ENCODE data around the gene STXBP6. TPM values are rescaled to one million over a fixed set of nuclear protein-coding genes. Genes with fewer than 3 reads are reported as not detected.

Gene STXBP6
- total and polyA plus RNA-seq, 10 of the 15 experiments (the other 5 are each of a cell fraction or from before 2014, with no cell fraction given), result 1.2 to 47.3 (median 1.9) TPM

- BruUV-seq (replicated peaks), result no TSS peak
- FAIRE-seq, result no peak
- Histone ChIP-seq H3K79me2 (ENCODE audit: control insufficient read depth, insufficient read depth, low read length) (no peaks in the 10 kb centered on the region), H3K4me1 (ENCODE audit: control insufficient read depth, insufficient read depth, low read length) (no peaks in the 10 kb centered on the region), H2AFZ (ENCODE audit: control insufficient read depth, low read depth, low read length) (no peak overlapping the region), H3K9me3 (replicated peaks; ENCODE audit: control insufficient read depth, insufficient read depth, low read length) (no peaks in the 10 kb centered on the region), H3K27ac (ENCODE audit: control insufficient read depth, insufficient read depth) (no peak overlapping the region), H3K27me3 (replicated peaks in 1 of 2; ENCODE audit: control insufficient read depth in 2 of 2, insufficient read depth in 2 of 2, low read length in 1 of 2) (no peaks in the 10 kb centered on the region), H3K36me3 (ENCODE audit: control insufficient read depth in 2 of 2, insufficient read depth in 2 of 2, low read length in 1 of 2) (no peaks in the 10 kb centered on the region), H3K4me2 (ENCODE audit: control insufficient read depth, insufficient read depth) (no peak overlapping the region), H3K4me3 (no peak overlapping the region), H4K20me1 (ENCODE audit: control insufficient read depth, insufficient read depth) (no peaks in the 10 kb centered on the region), H3K9ac (ENCODE audit: control insufficient read depth, insufficient read depth, low read length) (no peak overlapping the region)
- intact Hi-C loops (cut with micrococcal nuclease; ENCODE audit: unreplicated experiment) (no loop called here), in situ Hi-C loops (cut with MboI) (no loop called here)
- TF ChIP-seq SIN3A (IDR thresholded peaks at IDR 0.05; ENCODE audit: low read depth, low read length) (no peak), RELA (IDR thresholded peaks at IDR 0.05; ENCODE audit: borderline replicate concordance, partially characterized antibody) (no peak)
- SMC1A ChIA-PET (ENCODE audit: uncharacterized antibody, unreplicated experiment), result interaction anchor here (0.6 to 17.5 kb wide), 8 partner anchors 12 to 203 kb away, joined by 3 to 172 read pairs (median 6); no protein-coding TSS in a partner anchor
- RAD21 ChIA-PET (ENCODE audit: unreplicated experiment), result interaction anchor here (1.3 to 7.5 kb wide), 3 partner anchors 18 to 67 kb away, joined by 3 to 67 read pairs (median 4); no protein-coding TSS in a partner anchor
- ATAC-seq, result no peak
- no peak for DNase-seq (ENCODE audit: low read depth, low spot score)
- POLR2A ChIA-PET, result no interaction called here
- 14% methylated on average over 3 of the region's 3 CpGs for WGBS (ENCODE audit: insufficient coverage, insufficient replicate concordance, low lambda C conversion rate, missing lambda C conversion rate)
- CTCF ChIA-PET, result interaction anchor here (0.7 to 2.9 kb wide), 4 partner anchors 20 to 204 kb away, joined by 3 to 14 read pairs (median 7); no protein-coding TSS in a partner anchor
These were observed 39.5 kb downstream of the STXBP6 start for GRCh38 chr14:25010471-25010870.

GRCh38 chr14:25009891-25010290 is 40.1 kb downstream of the STXBP6 start:
- BruUV-seq (replicated peaks), result no TSS peak
- WGBS (ENCODE audit: insufficient coverage, insufficient replicate concordance, low lambda C conversion rate, missing lambda C conversion rate), result 41% methylated on average over 3 of the region's 3 CpGs
- in situ Hi-C loops (cut with MboI), result no loop called here
- Histone ChIP-seq H2AFZ (ENCODE audit: control insufficient read depth, low read depth, low read length) (no peak overlapping the region), H3K36me3 (ENCODE audit: control insufficient read depth in 2 of 2, insufficient read depth in 2 of 2, low read length in 1 of 2) (no peaks in the 10 kb centered on the region), H3K79me2 (ENCODE audit: control insufficient read depth, insufficient read depth, low read length) (no peaks in the 10 kb centered on the region), H3K27ac (ENCODE audit: control insufficient read depth, insufficient read depth) (no peak overlapping the region), H3K9me3 (replicated peaks; ENCODE audit: control insufficient read depth, insufficient read depth, low read length) (no peaks in the 10 kb centered on the region), H3K9ac (ENCODE audit: control insufficient read depth, insufficient read depth, low read length) (no peak overlapping the region), H3K4me2 (ENCODE audit: control insufficient read depth, insufficient read depth) (no peak overlapping the region), H3K4me3 (no peak overlapping the region), H3K4me1 (ENCODE audit: control insufficient read depth, insufficient read depth, low read length) (no peaks in the 10 kb centered on the region), H4K20me1 (ENCODE audit: control insufficient read depth, insufficient read depth) (no peaks in the 10 kb centered on the region), H3K27me3 (replicated peaks in 1 of 2; ENCODE audit: control insufficient read depth in 2 of 2, insufficient read depth in 2 of 2, low read length in 1 of 2) (no peaks in the 10 kb centered on the region)
- ChIA-PET SMC1A (ENCODE audit: uncharacterized antibody, unreplicated experiment) (interaction anchor here (0.6 to 17.5 kb wide), 7 partner anchors 8 to 204 kb away, joined by 3 to 172 read pairs (median 84); no protein-coding TSS in a partner anchor), CTCF (interaction anchor here (0.6 to 2.9 kb wide), 5 partner anchors 16 to 204 kb away, joined by 3 to 11 read pairs (median 3); no protein-coding TSS in a partner anchor), RAD21 (ENCODE audit: unreplicated experiment) (interaction anchor here (0.8 to 7.5 kb wide), 5 partner anchors 18 to 149 kb away, joined by 3 to 67 read pairs (median 3); no protein-coding TSS in a partner anchor), POLR2A (no interaction called here)
- no peak for DNase-seq (ENCODE audit: low read depth, low spot score)
- intact Hi-C loops (cut with micrococcal nuclease; ENCODE audit: unreplicated experiment), result no loop called here
- no peak for FAIRE-seq
- no peak for ATAC-seq
- no peak for TF ChIP-seq MAX (IDR thresholded peaks at IDR 0.05; ENCODE audit: low read depth, low read length)
- no peak for TF ChIP-seq NR2C2 (IDR thresholded peaks at IDR 0.05; ENCODE audit: borderline replicate concordance, control insufficient read depth, insufficient read length, low read depth)
- TF ChIP-seq CBX5 (IDR thresholded peaks at IDR 0.05; ENCODE audit: low read depth), result no peak
- TF ChIP-seq CBFB (IDR thresholded peaks at IDR 0.05; ENCODE audit: low read depth), result no peak
- no peak for TF ChIP-seq ZZZ3 (IDR thresholded peaks at IDR 0.05; ENCODE audit: control insufficient read depth, insufficient read length, low read depth)
- TF ChIP-seq GATAD2B (conservative IDR thresholded peaks at IDR 0.05; ENCODE audit: low read depth), result no peak
- TF ChIP-seq HDAC2 (IDR thresholded peaks at IDR 0.05), result no peak
- TF ChIP-seq IRF5 (IDR thresholded peaks at IDR 0.05; ENCODE audit: borderline replicate concordance), result no peak
- no peak for TF ChIP-seq SUZ12 (IDR thresholded peaks at IDR 0.05; ENCODE audit: unreplicated experiment)
- TF ChIP-seq EZH2 (IDR thresholded peaks at IDR 0.05; ENCODE audit: borderline replicate concordance, control insufficient read depth, low read depth, low read length), result no peak
- TF ChIP-seq FOXK2 (IDR thresholded peaks at IDR 0.05), result no peak
- no peak for TF ChIP-seq MEF2B (IDR thresholded peaks at IDR 0.05; ENCODE audit: partially characterized antibody, poor library complexity, severe bottlenecking)
- TF ChIP-seq RB1 (IDR thresholded peaks at IDR 0.05; ENCODE audit: borderline replicate concordance), result no peak
- no peak for TF ChIP-seq YY1 (IDR thresholded peaks at IDR 0.05; ENCODE audit: low read depth, low read length)
- no peak for TF ChIP-seq ZNF274 (IDR thresholded peaks at IDR 0.05; ENCODE audit: insufficient read depth, insufficient read length)
- no peak for TF ChIP-seq LARP7 (IDR thresholded peaks at IDR 0.05)
- no peak for TF ChIP-seq NBN (IDR thresholded peaks at IDR 0.05)
